Uterus (tissue), 2 donors: ENCODE results near the gene METTL1.

Source experiments
- CTCF ChIP-seq, 4 experiments: fragments of 200-600 bp in 2 of 4; fragments of 450-650 bp in 2 of 4; sonication (generic) in 2 of 4; IDR thresholded peaks; one replicate each; pipeline ENCODE4 v1.5.1; 2016 to 2019; ENCODE audit warnings: antibody characterized with exemption in 4 of 4, mild to moderate bottlenecking in 2 of 4, moderate library complexity in 1 of 4
- POLR2A ChIP-seq, 2 donors: fragments of 450-650 bp; IDR thresholded peaks; one replicate each; pipeline ENCODE4 v1.6.1; 2016; ENCODE audit warnings: antibody characterized with exemption in 2 of 2, mild to moderate bottlenecking in 1 of 2, moderate library complexity in 1 of 2

GRCh38 chr12:57751788-57752667 lies 19.9 kb downstream of the METTL1 start, which contains the start of gene CDK4:
- TF ChIP-seq CTCF (IDR thresholded peaks at IDR 0.05), result peak in 1 of 4 experiments; percentile 36
- TF ChIP-seq POLR2A (IDR thresholded peaks at IDR 0.05), result peak; percentile 60 to 79
